Thyroid gland (tissue), 4 donors: ENCODE measurements around the gene PSMD9.

Source experiments
- CTCF ChIP-seq, 6 experiments: fragments of 200-600 bp in 3 of 6; fragments of 450-650 bp in 3 of 6; sonication (generic) in 3 of 6; IDR thresholded peaks; one replicate each; pipeline ENCODE4 v1.5.1; 2016 to 2019; ENCODE audit warnings: antibody characterized with exemption in 6 of 6, mild to moderate bottlenecking in 2 of 6, inconsistent platforms in 1 of 6, moderate library complexity in 1 of 6
- POLR2A ChIP-seq, 2 donors: fragments of 450-650 bp; IDR thresholded peaks; one replicate each; pipeline ENCODE4 v1.6.1; 2017; ENCODE audit warnings: antibody characterized with exemption in 2 of 2, mild to moderate bottlenecking in 2 of 2, moderate library complexity in 1 of 2

DNA sequence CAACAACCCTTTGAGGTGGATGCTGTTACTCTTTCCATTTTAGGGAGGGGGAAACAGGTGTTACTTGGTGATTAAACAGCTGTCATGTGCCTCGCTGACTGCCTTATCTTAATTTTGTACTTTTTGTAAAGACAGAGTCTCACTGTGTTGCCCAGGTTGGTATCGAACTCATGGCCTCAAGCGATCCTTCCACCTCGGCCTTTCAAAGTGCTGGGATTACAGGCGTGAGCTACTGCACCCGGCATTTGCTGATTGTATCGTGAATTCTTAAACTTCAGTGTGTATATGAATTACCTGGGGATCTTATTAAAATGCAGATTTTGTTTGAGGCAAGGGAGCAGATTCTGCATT lies 659 bp downstream of the PSMD9 start:
- peak in 1 of 6 experiments; percentile 4 for TF ChIP-seq CTCF (IDR thresholded peaks at IDR 0.05)
- no peak for TF ChIP-seq POLR2A (IDR thresholded peaks at IDR 0.05)
